Measurements from ENCODE around the gene TBX1. TPM values are rescaled to one million over a fixed set of nuclear protein-coding genes. Genes with fewer than 3 reads are reported as not detected.

Gene TBX1
- total and polyA plus RNA-seq, 2 of the 8 experiments (the other 6 are each of a cell fraction or from before 2014, with no cell fraction given): 0.28 TPM; not detected in 1

DNA sequence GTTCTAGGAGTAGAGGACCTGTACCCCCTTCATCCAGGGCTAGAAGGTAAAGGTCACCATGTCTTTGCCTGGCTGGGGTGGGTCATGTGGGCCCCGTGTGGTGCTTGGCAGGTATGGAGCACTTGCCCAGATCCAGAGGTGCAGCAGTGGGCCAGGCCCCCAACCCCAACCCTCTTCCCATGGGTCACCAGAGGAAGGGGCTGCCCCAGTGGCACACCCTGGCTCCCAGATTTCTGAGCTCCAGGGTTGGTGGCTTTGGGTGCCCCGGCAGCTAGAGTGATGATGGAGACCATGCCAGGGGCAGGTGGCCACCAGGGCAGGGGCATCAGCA, 39.6 kb upstream of the TBX1 start:
- Histone ChIP-seq H3K4me2 (ENCODE audit: insufficient read depth in 1 of 2, low read depth in 2 of 2, low read length in 2 of 2) (peak overlapping the region in 1 of 2 experiments; percentile 74; a peak in 1 of 4 replicates), H3K14ac (ENCODE audit: insufficient read length) (no peak overlapping the region), H2BK20ac (ENCODE audit: low read length) (0 out of 2 replicates have a peak overlapping the region, but pooled peaks have one; percentile 13), H4K91ac (replicated peaks; ENCODE audit: insufficient read length, low read length) (no peak overlapping the region), H2BK120ac (replicated peaks; ENCODE audit: low read depth, low read length) (no peak overlapping the region), H3K4me3 (ENCODE audit: extremely low read depth in 1 of 4, insufficient read depth in 2 of 4, low read depth in 3 of 4, low read length in 4 of 4) (no peak overlapping the region), H3K56ac (replicated peaks; ENCODE audit: insufficient read length, low read depth, low read length) (no peak overlapping the region), H3K4ac (replicated peaks; ENCODE audit: insufficient read length, low read depth, low read length) (no peak overlapping the region), H3K23ac (ENCODE audit: insufficient read length) (no peak overlapping the region), H3K27ac (ENCODE audit: low read depth, low read length) (no peak overlapping the region), H2AFZ (ENCODE audit: low read length) (no peak overlapping the region), H4K8ac (ENCODE audit: extremely low read depth, insufficient read depth, low read length) (no peak overlapping the region), H3K18ac (ENCODE audit: extremely low read depth, low read length) (no peak overlapping the region), H3K23me2 (ENCODE audit: low read depth, low read length) (peaks cover 24% of the 10 kb centered on the region; the same call in 1 of the 2 replicates), H3K79me2 (ENCODE audit: control insufficient read depth in 1 of 2, insufficient read depth in 2 of 2, low read length in 2 of 2) (no peaks in the 10 kb centered on the region), H2BK15ac (ENCODE audit: low read length) (no peak overlapping the region), H3K79me1 (ENCODE audit: low read depth, low read length) (no peaks in the 10 kb centered on the region), H2BK5ac (ENCODE audit: low read depth, low read length) (no peak overlapping the region), H3K9me3 (ENCODE audit: insufficient read depth in 2 of 2, low read depth in 1 of 2, low read length in 1 of 2) (no peaks in the 10 kb centered on the region; a peak in 1 of 4 replicates), H3K27me3 (replicated peaks in 1 of 4; ENCODE audit: control insufficient read depth in 3 of 4, extremely low read depth in 1 of 4, insufficient read depth in 3 of 4, low read length in 3 of 4) (peaks cover 75 to 99% (median 86%) of the 10 kb centered on the region in 4 experiments), H3K9ac (replicated peaks in 1 of 4; ENCODE audit: extremely low read depth in 1 of 4, low read depth in 3 of 4, low read length in 3 of 4) (no peak overlapping the region), H2BK12ac (ENCODE audit: low read depth, low read length) (no peak overlapping the region), H2AK5ac (ENCODE audit: low read depth, low read length) (no peak overlapping the region), H3K4me1 (replicated peaks in 1 of 4; ENCODE audit: control insufficient read depth in 3 of 4, insufficient read depth in 4 of 4, low read length in 3 of 4) (peaks cover 0 to 42% (median 24%) of the 10 kb centered on the region in 4 experiments; a peak in 6 of 7 replicates), H4K20me1 (replicated peaks in 1 of 2; ENCODE audit: control insufficient read depth in 1 of 2, insufficient read depth in 2 of 2, low read length in 2 of 2) (peaks cover 15 to 28% of the 10 kb centered on the region in 2 experiments), H4K5ac (ENCODE audit: insufficient read length, low read depth, low read length) (no peak overlapping the region), H3K36me3 (ENCODE audit: control insufficient read depth in 2 of 4, insufficient read depth in 4 of 4, low read length in 3 of 4) (peaks cover 0 to 5% (median 0%) of the 10 kb centered on the region in 4 experiments; a peak in 1 of 8 replicates)
- TF ChIP-seq RXRA (IDR thresholded peaks at IDR 0.05; ENCODE audit: insufficient read depth, low read depth, low read length) (no peak), JUND (IDR thresholded peaks at IDR 0.05; ENCODE audit: low read length) (no peak), EP300 (IDR thresholded peaks at IDR 0.05; ENCODE audit: borderline replicate concordance in 1 of 2, low read depth in 2 of 2, low read length in 2 of 2) (no peak)
- TF ChIP-seq, protein P1, sequence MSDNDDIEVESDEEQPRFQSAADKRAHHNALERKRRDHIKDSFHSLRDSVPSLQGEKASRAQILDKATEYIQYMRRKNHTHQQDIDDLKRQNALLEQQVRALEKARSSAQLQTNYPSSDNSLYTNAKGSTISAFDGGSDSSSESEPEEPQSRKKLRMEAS (IDR thresholded peaks at IDR 0.05): no peak
- TF ChIP-seq, protein P2, sequence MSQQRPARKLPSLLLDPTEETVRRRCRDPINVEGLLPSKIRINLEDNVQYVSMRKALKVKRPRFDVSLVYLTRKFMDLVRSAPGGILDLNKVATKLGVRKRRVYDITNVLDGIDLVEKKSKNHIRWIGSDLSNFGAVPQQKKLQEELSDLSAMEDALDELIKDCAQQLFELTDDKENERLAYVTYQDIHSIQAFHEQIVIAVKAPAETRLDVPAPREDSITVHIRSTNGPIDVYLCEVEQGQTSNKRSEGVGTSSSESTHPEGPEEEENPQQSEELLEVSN (IDR thresholded peaks at IDR 0.05): no peak
- WGBS, 2 experiments (ENCODE audit: extremely low coverage in 1 of 2, insufficient coverage in 1 of 2, insufficient read length in 1 of 2, insufficient replicate concordance in 2 of 2, low coverage in 1 of 2, low lambda C conversion rate in 2 of 2, missing lambda C conversion rate in 1 of 2): 89% methylated on average over 2 of the region's 2 CpGs; no CpG with 5 or more reads in 1 of the 2 experiments
- FAIRE-seq: no peak
- ChIA-PET CTCF (ENCODE audit: partially characterized antibody) (interaction anchor here (1.0 to 3.9 kb wide), 5 partner anchors 10 to 249 kb away, joined by 4 to 18 read pairs (median 10); no protein-coding TSS in a partner anchor), POLR2A (ENCODE audit: partially characterized antibody) (interaction anchor here (1.8 kb wide), 1 partner anchor 42 kb away, joined by 4 read pairs; no protein-coding TSS in a partner anchor)
- no peak for DNase-seq (ENCODE audit: low read depth in 1 of 2, low spot score in 2 of 2)
